ENCODE results near the gene P2RX1.

The P2RX1 gene

DNA sequence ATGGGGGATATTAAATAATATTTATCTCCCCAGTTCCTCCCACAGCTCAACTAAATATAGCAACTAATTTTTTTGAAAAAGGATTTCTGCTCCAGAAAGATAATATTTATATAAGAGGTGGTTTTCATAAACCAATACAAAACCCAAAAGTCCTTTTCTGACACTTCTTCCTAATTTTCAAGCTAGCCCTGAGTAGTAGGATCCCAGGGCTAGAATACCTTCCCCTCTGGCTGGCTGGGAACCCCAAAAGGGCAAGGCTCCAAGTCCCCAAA is 46.6 kb upstream of the P2RX1 start:
- TF ChIP-seq TAF1 (IDR thresholded peaks at IDR 0.05; ENCODE audit: borderline replicate concordance, insufficient read depth, low read length) = no peak
- no peak for TF ChIP-seq POLR2AphosphoS5 (IDR thresholded peaks at IDR 0.05; ENCODE audit: low read depth, low read length)
- TF ChIP-seq, protein P1, sequence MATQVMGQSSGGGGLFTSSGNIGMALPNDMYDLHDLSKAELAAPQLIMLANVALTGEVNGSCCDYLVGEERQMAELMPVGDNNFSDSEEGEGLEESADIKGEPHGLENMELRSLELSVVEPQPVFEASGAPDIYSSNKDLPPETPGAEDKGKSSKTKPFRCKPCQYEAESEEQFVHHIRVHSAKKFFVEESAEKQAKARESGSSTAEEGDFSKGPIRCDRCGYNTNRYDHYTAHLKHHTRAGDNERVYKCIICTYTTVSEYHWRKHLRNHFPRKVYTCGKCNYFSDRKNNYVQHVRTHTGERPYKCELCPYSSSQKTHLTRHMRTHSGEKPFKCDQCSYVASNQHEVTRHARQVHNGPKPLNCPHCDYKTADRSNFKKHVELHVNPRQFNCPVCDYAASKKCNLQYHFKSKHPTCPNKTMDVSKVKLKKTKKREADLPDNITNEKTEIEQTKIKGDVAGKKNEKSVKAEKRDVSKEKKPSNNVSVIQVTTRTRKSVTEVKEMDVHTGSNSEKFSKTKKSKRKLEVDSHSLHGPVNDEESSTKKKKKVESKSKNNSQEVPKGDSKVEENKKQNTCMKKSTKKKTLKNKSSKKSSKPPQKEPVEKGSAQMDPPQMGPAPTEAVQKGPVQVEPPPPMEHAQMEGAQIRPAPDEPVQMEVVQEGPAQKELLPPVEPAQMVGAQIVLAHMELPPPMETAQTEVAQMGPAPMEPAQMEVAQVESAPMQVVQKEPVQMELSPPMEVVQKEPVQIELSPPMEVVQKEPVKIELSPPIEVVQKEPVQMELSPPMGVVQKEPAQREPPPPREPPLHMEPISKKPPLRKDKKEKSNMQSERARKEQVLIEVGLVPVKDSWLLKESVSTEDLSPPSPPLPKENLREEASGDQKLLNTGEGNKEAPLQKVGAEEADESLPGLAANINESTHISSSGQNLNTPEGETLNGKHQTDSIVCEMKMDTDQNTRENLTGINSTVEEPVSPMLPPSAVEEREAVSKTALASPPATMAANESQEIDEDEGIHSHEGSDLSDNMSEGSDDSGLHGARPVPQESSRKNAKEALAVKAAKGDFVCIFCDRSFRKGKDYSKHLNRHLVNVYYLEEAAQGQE (IDR thresholded peaks at IDR 0.05; ENCODE audit: insufficient read depth in 1 of 2, low read depth in 2 of 2, low read length in 2 of 2) = no peak
- TF ChIP-seq SIN3A (IDR thresholded peaks at IDR 0.05; ENCODE audit: borderline replicate concordance, insufficient read depth, low read length) = no peak

DNA sequence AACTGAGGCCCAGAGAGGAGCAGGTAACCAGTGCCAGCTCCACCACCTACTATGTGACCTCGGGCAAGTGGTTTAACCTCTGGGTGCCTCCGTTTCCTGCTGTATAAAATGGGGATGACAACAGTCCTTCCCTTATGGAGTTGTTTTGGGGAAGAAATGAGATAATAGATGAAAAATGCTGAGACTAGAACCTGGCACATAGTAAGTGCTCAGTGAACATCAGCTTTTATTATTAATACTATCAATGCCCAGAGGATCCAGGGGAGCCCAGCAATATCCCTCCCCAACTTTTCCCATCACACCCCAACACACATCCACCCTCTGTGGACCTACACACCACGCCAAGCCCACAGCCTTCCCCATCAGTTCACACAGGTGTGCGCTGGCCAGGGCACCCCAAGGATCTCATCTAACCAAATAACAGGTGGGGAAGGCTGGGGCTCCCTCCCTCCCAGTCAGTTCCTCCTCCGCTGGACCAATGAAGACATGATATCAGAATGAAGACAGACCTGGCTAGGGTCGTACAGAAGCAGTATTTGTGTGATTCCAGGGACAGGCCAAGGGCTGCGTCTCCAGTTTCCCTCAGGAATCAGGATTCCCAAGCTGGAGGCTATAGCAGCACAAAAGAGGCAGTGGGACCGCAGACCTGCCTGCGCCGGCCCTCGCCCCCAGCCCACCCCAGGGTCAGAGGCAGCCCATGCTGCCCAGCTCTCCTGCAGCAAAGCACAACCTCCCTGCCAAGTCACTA is 46.1 kb upstream of the P2RX1 start:
- TF ChIP-seq SIN3A (IDR thresholded peaks at IDR 0.05; ENCODE audit: borderline replicate concordance, insufficient read depth, low read length) = no peak
- TF ChIP-seq FOXP2 (optimal IDR thresholded peaks at IDR 0.05; ENCODE audit: borderline replicate concordance, extremely low read depth, extremely low read length, insufficient read depth) = no peak

DNA sequence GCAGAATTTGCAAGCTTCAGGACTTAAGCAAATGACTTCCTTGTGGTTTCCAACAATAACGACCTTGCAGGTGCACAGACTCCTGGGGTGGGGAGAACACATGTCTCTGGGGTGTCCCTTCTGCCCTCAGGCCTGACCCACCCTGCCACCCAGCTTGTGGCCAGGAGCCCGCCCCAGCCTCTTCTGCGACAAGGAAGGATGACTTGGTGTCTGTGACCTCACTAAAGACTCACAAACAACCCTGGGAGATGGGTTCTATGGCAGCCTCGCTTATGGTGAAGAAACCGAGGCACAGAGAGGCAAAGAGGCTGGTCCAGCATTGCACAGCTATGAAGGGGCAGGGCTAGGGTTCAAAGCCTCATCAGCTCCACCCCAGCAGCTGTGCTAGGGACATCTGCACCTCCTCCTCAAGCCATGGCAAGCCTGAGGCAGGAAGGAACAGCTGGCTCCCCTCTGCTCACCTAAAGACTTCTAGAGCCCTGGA is 45.3 kb upstream of the P2RX1 start:
- TF ChIP-seq, protein P1 (IDR thresholded peaks at IDR 0.05; ENCODE audit: insufficient read depth in 1 of 2, low read depth in 2 of 2, low read length in 2 of 2) = no peak
- TF ChIP-seq POLR2AphosphoS5 (IDR thresholded peaks at IDR 0.05; ENCODE audit: low read depth, low read length) (no peak), FOXP2 (optimal IDR thresholded peaks at IDR 0.05; ENCODE audit: borderline replicate concordance, extremely low read depth, extremely low read length, insufficient read depth) (no peak), TAF1 (IDR thresholded peaks at IDR 0.05; ENCODE audit: borderline replicate concordance, insufficient read depth, low read length) (no peak), SIN3A (IDR thresholded peaks at IDR 0.05; ENCODE audit: borderline replicate concordance, insufficient read depth, low read length) (no peak)

DNA sequence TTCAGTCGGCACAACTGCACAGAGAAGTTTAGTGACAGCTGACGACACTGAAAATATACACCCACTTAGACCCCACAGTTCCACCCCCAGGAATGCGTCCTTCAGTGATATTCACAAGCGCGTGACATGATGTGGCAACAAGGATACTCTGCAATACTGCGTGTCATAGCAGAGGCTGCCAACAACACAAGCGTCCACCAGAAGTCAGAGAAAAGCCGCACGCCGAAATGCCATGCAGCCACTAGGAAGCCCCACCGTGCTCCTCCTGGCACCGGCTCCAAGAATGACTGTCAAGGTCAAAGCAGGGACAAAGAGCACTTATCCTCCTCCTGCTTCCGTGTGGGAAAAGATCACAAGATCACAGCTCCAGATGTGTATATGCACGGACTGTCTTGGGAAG is 44.5 kb upstream of the P2RX1 start:
- TF ChIP-seq TAF1 (IDR thresholded peaks at IDR 0.05; ENCODE audit: borderline replicate concordance, insufficient read depth, low read length) (no peak), POLR2AphosphoS5 (IDR thresholded peaks at IDR 0.05; ENCODE audit: low read depth, low read length) (no peak), SIN3A (IDR thresholded peaks at IDR 0.05; ENCODE audit: borderline replicate concordance, insufficient read depth, low read length) (no peak), FOXP2 (optimal IDR thresholded peaks at IDR 0.05; ENCODE audit: borderline replicate concordance, extremely low read depth, extremely low read length, insufficient read depth) (no peak)
- TF ChIP-seq, protein P1 (IDR thresholded peaks at IDR 0.05; ENCODE audit: insufficient read depth in 1 of 2, low read depth in 2 of 2, low read length in 2 of 2) = no peak

DNA sequence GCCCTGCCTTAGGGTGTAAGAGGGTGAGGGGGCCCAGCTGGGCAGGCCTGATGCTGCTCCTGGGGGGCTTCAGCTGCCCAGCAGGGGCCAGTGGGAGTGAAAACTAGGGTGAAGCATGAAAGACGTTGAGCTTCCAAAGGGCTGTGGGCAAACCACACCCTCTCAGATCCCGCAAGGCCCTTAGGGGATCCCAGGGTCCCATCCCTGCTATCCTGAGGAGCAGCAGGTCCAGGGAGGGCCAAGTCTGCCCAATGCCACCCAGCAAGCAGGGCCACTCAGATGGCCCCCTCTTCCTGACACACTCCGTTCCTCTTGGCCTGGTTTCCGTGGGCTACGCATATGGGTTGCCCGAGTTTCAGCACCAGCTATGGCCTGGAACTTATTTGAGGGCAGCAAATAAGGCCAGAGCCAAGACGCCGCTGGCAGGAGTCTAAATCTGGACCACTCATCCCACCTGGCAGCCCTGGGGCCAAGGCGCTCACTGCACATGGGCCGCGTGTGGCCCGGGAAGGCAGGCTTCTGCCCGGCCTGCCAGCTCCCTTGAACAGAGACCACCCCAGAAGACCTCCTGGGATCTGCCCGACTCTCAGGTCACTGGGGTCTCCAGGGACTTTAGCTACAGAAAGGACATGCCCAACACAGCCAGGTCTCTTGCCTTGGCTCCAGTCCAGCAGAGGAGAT is 43.8 kb upstream of the P2RX1 start:
- TF ChIP-seq POLR2AphosphoS5 (IDR thresholded peaks at IDR 0.05; ENCODE audit: low read depth, low read length) (no peak), FOXP2 (optimal IDR thresholded peaks at IDR 0.05; ENCODE audit: borderline replicate concordance, extremely low read depth, extremely low read length, insufficient read depth) (no peak), SIN3A (IDR thresholded peaks at IDR 0.05; ENCODE audit: borderline replicate concordance, insufficient read depth, low read length) (no peak), TAF1 (IDR thresholded peaks at IDR 0.05; ENCODE audit: borderline replicate concordance, insufficient read depth, low read length) (no peak)
- TF ChIP-seq, protein P1 (IDR thresholded peaks at IDR 0.05; ENCODE audit: insufficient read depth in 1 of 2, low read depth in 2 of 2, low read length in 2 of 2) = no peak
